H7 (cell line): ENCODE data around the gene AP5B1. TPM values are rescaled to one million over a fixed set of nuclear protein-coding genes. Genes with fewer than 3 reads are reported as not detected.
"Not testable (repeated sequence)": the region's sequence is repeated elsewhere in the genome, so short reads cannot be mapped to it uniquely, and the experiment has no call there.

Experiments used
- DNase-seq: peaks from one replicate; pipeline ENCODE4 v3.0.0; 2012
- H3K27me3 ChIP-seq: 2 replicates; pipeline ENCODE4 v1.6.0; 2011; ENCODE audit warnings: mild to moderate bottlenecking, low read length; ENCODE audit not compliant: control insufficient read depth, insufficient read depth
- H3K36me3 ChIP-seq: replicated peaks from 2 replicates; pipeline ENCODE4 v1.5.1; 2011; ENCODE audit warnings: low read length; ENCODE audit not compliant: control insufficient read depth, insufficient read depth
- H3K4me3 ChIP-seq: 2 replicates; pipeline ENCODE4 v1.5.1; 2011; ENCODE audit warnings: low read depth, mild to moderate bottlenecking, control low read depth, low read length, moderate library complexity; ENCODE audit not compliant: insufficient read depth
- total RNA-seq: library from RNA; depleted of rRNA; stranded (reverse); fragments of >200 nt; shearing (Covaris generic); gene quantifications from 2 replicates; pipeline ENCODE4 v1.2.3, GENCODE V29; 2014; rRNA removed

The AP5B1 gene
- total RNA-seq, 1 experiment from 2014 or later, result 6.7 TPM

GRCh38 chr11:65739022-65739421 is 41.8 kb downstream of the AP5B1 start:
- DNase-seq, result no peak
- H3K36me3 ChIP-seq, result no peaks in the 10 kb centered on the region
- H3K4me3 ChIP-seq, result no peak overlapping the region
- no peaks in the 10 kb centered on the region; the same call in 1 of the 2 replicates for H3K27me3 ChIP-seq

- no peak for DNase-seq
- Histone ChIP-seq H3K36me3 (no peaks in the 10 kb centered on the region), H3K4me3 (no peak overlapping the region), H3K27me3 (no peaks in the 10 kb centered on the region; the same call in 1 of the 2 replicates)
Observed at GRCh38 chr11:65736810-65737209, 44.0 kb downstream of the AP5B1 start.

- not testable (repeated sequence) for DNase-seq, H3K4me3 ChIP-seq, H3K36me3 ChIP-seq, H3K27me3 ChIP-seq
Observed at GRCh38 chr11:65735111-65735510, 45.7 kb downstream of the AP5B1 start.

GRCh38 chr11:65730461-65730860 is 50.3 kb downstream of the AP5B1 start:
- H3K4me3 ChIP-seq, result no peak overlapping the region
- H3K27me3 ChIP-seq, result no peaks in the 10 kb centered on the region; the same call in 1 of the 2 replicates
- no peak for DNase-seq
- no peaks in the 10 kb centered on the region for H3K36me3 ChIP-seq

- Histone ChIP-seq H3K4me3 (no peak overlapping the region), H3K27me3 (no peaks in the 10 kb centered on the region; the same call in 1 of the 2 replicates), H3K36me3 (no peaks in the 10 kb centered on the region)
- no peak for DNase-seq
Observed at GRCh38 chr11:65727865-65728264, 52.9 kb downstream of the AP5B1 start.

- Histone ChIP-seq H3K36me3 (no peaks in the 10 kb centered on the region), H3K4me3 (no peak overlapping the region), H3K27me3 (no peaks in the 10 kb centered on the region; the same call in 1 of the 2 replicates)
- DNase-seq, result peak; percentile 68
Observed at GRCh38 chr11:65726660-65727059, 54.1 kb downstream of the AP5B1 start.

Other genes with a start within 250 kb of the AP5B1 start
- 3.9 and 5.7 TPM in 2 replicates for gene LTBP3, start 222.6 kb downstream of the AP5B1 start, total RNA-seq
- 88.1 and 89.1 TPM in 2 replicates for gene ZNRD2, start 210.5 kb downstream of the AP5B1 start, total RNA-seq
- gene FAM89B, start 208.4 kb downstream of the AP5B1 start, total RNA-seq, result 8.6 and 20.4 TPM in 2 replicates
- 1.9 and 4.7 TPM in 2 replicates for gene EHBP1L1, start 204.9 kb downstream of the AP5B1 start, total RNA-seq
- gene KCNK7, start 185.2 kb downstream of the AP5B1 start, total RNA-seq, result not detected in 2 replicates
- 30.1 and 33.2 TPM in 2 replicates for gene MAP3K11, start 166.8 kb downstream of the AP5B1 start, total RNA-seq
- 21.7 and 25.9 TPM in 2 replicates for gene PCNX3, start 165.2 kb downstream of the AP5B1 start, total RNA-seq
- 52.7 and 65.9 TPM in 2 replicates for gene SIPA1, start 142.9 kb downstream of the AP5B1 start, total RNA-seq
- gene RELA, start 118.1 kb downstream of the AP5B1 start, total RNA-seq, result 17.7 and 28.4 TPM in 2 replicates
- 37.2 and 51.1 TPM in 2 replicates for gene KAT5, start 68.7 kb downstream of the AP5B1 start, total RNA-seq
- gene RNASEH2C, start 60.2 kb downstream of the AP5B1 start, total RNA-seq, result 21.5 and 23.3 TPM in 2 replicates
- gene OVOL1, start 6.1 kb upstream of the AP5B1 start, total RNA-seq, result 1.2 and 1.4 TPM in 2 replicates
- gene SNX32, start 53.0 kb upstream of the AP5B1 start, total RNA-seq, result 0.26 and 0.80 TPM in 2 replicates
- 916 and 1,083 TPM in 2 replicates for gene CFL1, start 77.2 kb upstream of the AP5B1 start, total RNA-seq
- 38.0 and 49.7 TPM in 2 replicates for gene MUS81, start 79.5 kb upstream of the AP5B1 start, total RNA-seq
- gene EFEMP2, start 91.8 kb upstream of the AP5B1 start, total RNA-seq, result 8.5 and 13.2 TPM in 2 replicates
- not detected in 2 replicates for gene CTSW, start 98.9 kb upstream of the AP5B1 start, total RNA-seq
- gene FIBP, start 107.5 kb upstream of the AP5B1 start, total RNA-seq, result 113 and 139 TPM in 2 replicates
- gene CCDC85B, start 109.7 kb upstream of the AP5B1 start, total RNA-seq, result 39.2 and 42.4 TPM in 2 replicates
- 0.48 and 1.0 TPM in 2 replicates for gene FOSL1, start 119.4 kb upstream of the AP5B1 start, total RNA-seq
- 23.9 and 29.1 TPM in 2 replicates for gene C11orf68, start 138.1 kb upstream of the AP5B1 start, total RNA-seq
- gene DRAP1, start 138.4 kb upstream of the AP5B1 start, total RNA-seq, result 88.1 and 97.5 TPM in 2 replicates
- gene TSGA10IP, start 164.5 kb upstream of the AP5B1 start, total RNA-seq, result 1.7 and 4.1 TPM in 2 replicates
- 27.5 and 34.6 TPM in 2 replicates for gene SART1, start 180.8 kb upstream of the AP5B1 start, total RNA-seq
- gene EIF1AD, start 221.2 kb upstream of the AP5B1 start, total RNA-seq, result 37.7 and 39.9 TPM in 2 replicates
- 42.8 and 57.4 TPM in 2 replicates for gene BANF1, start 221.5 kb upstream of the AP5B1 start, total RNA-seq
- gene CST6, start 231.0 kb upstream of the AP5B1 start, total RNA-seq, result 0.48 TPM in 1 of 2 replicates, not detected in the other
- not detected in 2 replicates for gene CATSPER1, start 245.5 kb upstream of the AP5B1 start, total RNA-seq